Measurements from ENCODE around the gene PDIA5.

PDIA5 gene

GRCh38 chr3:123024056-123024455 lies 42.8 kb upstream of the PDIA5 start:
- no peak for TF ChIP-seq CTCF (IDR thresholded peaks at IDR 0.05)
- Histone ChIP-seq H3K4me3 (no peak overlapping the region), H3K27ac (no peak overlapping the region)
- no peak for DNase-seq (ENCODE audit: low spot score)

- H3K27ac ChIP-seq, result peak overlapping the region in 1 of 2 donors; percentile 57
- peak; percentile 77 for DNase-seq (ENCODE audit: low spot score)
- no peak for TF ChIP-seq CTCF (IDR thresholded peaks at IDR 0.05)
- H3K4me3 ChIP-seq, result peak overlapping the region; percentile 85
Measured at GRCh38 chr3:123025642-123026521, 40.9 kb upstream of the PDIA5 start.

- H3K27ac ChIP-seq, result peak overlapping the region in 1 of 2 donors; percentile 57
- no peak for TF ChIP-seq CTCF (IDR thresholded peaks at IDR 0.05)
- H3K4me3 ChIP-seq, result peak overlapping the region; percentile 85
- no peak for DNase-seq (ENCODE audit: low spot score)
Measured at GRCh38 chr3:123026565-123027291, 40.1 kb upstream of the PDIA5 start.

GRCh38 chr3:123027292-123028232 lies 39.3 kb upstream of the PDIA5 start, which contains the start of gene SEMA5B:
SEMA5B (minus strand) TSS chr3:123027763; CDS start chr3:122961263, 66,500 bp downstream.
- H3K27ac ChIP-seq, result peak within 1 kb of the TSS; percentile 42 to 57
- TF ChIP-seq CTCF (IDR thresholded peaks at IDR 0.05), result peak; percentile 65

GRCh38 chr3:123028233-123028828 lies 38.5 kb upstream of the PDIA5 start:
- Histone ChIP-seq H3K4me3 (peak overlapping the region; percentile 85), H3K27ac (peak overlapping the region; percentile 42 to 57)
- DNase-seq (ENCODE audit: low spot score), result no peak
- no peak for TF ChIP-seq CTCF (IDR thresholded peaks at IDR 0.05)

More at GRCh38 chr3:123027292-123028232, 39.3 kb upstream of the PDIA5 start, which contains the start of gene SEMA5B:
- no peak for DNase-seq (ENCODE audit: low spot score)
- peak within 1 kb of the TSS; percentile 85 for H3K4me3 ChIP-seq

- Histone ChIP-seq H3K4me3 (no peak overlapping the region), H3K27ac (no peak overlapping the region)
- DNase-seq (ENCODE audit: low spot score), result no peak
- TF ChIP-seq CTCF (IDR thresholded peaks at IDR 0.05), result no peak
Measured at GRCh38 chr3:123031051-123031450, 35.8 kb upstream of the PDIA5 start.

Measured in coronary artery (tissue), 2 donors.